ENCODE results near the gene CACNB4. TPM values are rescaled to one million over a fixed set of nuclear protein-coding genes. Genes with fewer than 3 reads are reported as not detected.

CACNB4 gene
- total RNA-seq, 1 experiment from 2014 or later = 1.00 TPM

GRCh38 chr2:151979694-151980093 lies 119.2 kb downstream of the CACNB4 start:
- Mint-ChIP-seq H3K27me3 (ENCODE audit: insufficient read depth, unreplicated experiment) (peaks cover 2% of the 10 kb centered on the region), H3K4me1 (ENCODE audit: low read depth, unreplicated experiment) (no peaks in the 10 kb centered on the region), H3K36me3 (ENCODE audit: insufficient read depth, unreplicated experiment) (no peaks in the 10 kb centered on the region), H3K27ac (ENCODE audit: unreplicated experiment) (no peak overlapping the region), H3K4me3 (ENCODE audit: unreplicated experiment) (no peak overlapping the region), H3K9me3 (ENCODE audit: unreplicated experiment) (peaks cover 9% of the 10 kb centered on the region)
- no peak for DNase-seq
- intact Hi-C loops (cut with micrococcal nuclease; ENCODE audit: unreplicated experiment) = no loop called here
- ChIA-PET POLR2A (interaction anchor here (0.8 kb wide), 1 partner anchor 99 kb away, joined by 6 read pairs; no protein-coding TSS in a partner anchor), CTCF (no interaction called here)
- no peaks in the 10 kb centered on the region; the same call in 1 of the 2 replicates for H3K27me3 ChIP-seq (replicated peaks; ENCODE audit: control insufficient read depth, insufficient read depth, low read length)
- no peak for TF ChIP-seq CTCF (IDR thresholded peaks at IDR 0.05; ENCODE audit: insufficient read depth in 1 of 2, low read depth in 1 of 2, low read length in 1 of 2, severe bottlenecking in 1 of 2, unreplicated experiment in 1 of 2)
- H3K9me3 ChIP-seq = 0 out of 2 replicates have a peak, but pooled peaks cover 9% of the 10 kb centered on the region
- H3K4me1 ChIP-seq = no peaks in the 10 kb centered on the region
- H3K36me3 ChIP-seq (ENCODE audit: control insufficient read depth, insufficient read depth, low read length) = no peaks in the 10 kb centered on the region
- no TSS peak for BruUV-seq (replicated peaks)
- H3K4me3 ChIP-seq (ENCODE audit: low read depth, low read length) = no peak overlapping the region

- no peak for TF ChIP-seq CTCF (IDR thresholded peaks at IDR 0.05; ENCODE audit: insufficient read depth in 1 of 2, low read depth in 1 of 2, low read length in 1 of 2, severe bottlenecking in 1 of 2, unreplicated experiment in 1 of 2)
- no peak overlapping the region for H3K4me3 ChIP-seq (ENCODE audit: low read depth, low read length)
- Mint-ChIP-seq H3K36me3 (ENCODE audit: insufficient read depth, unreplicated experiment) (no peaks in the 10 kb centered on the region), H3K4me3 (ENCODE audit: unreplicated experiment) (no peak overlapping the region), H3K27me3 (ENCODE audit: insufficient read depth, unreplicated experiment) (peaks cover 2% of the 10 kb centered on the region), H3K9me3 (ENCODE audit: unreplicated experiment) (peaks cover 9% of the 10 kb centered on the region), H3K4me1 (ENCODE audit: low read depth, unreplicated experiment) (no peaks in the 10 kb centered on the region), H3K27ac (ENCODE audit: unreplicated experiment) (no peak overlapping the region)
- ChIA-PET POLR2A (no interaction called here), CTCF (interaction anchor here (0.5 to 0.6 kb wide), 2 partner anchors 10 to 34 kb away, joined by 3 read pairs; no protein-coding TSS in a partner anchor)
- no peaks in the 10 kb centered on the region for H3K4me1 ChIP-seq
- no peaks in the 10 kb centered on the region for H3K36me3 ChIP-seq (ENCODE audit: control insufficient read depth, insufficient read depth, low read length)
- no peak for DNase-seq
- no TSS peak for BruUV-seq (replicated peaks)
- H3K27me3 ChIP-seq (replicated peaks; ENCODE audit: control insufficient read depth, insufficient read depth, low read length) = no peaks in the 10 kb centered on the region; the same call in 1 of the 2 replicates
- intact Hi-C loops (cut with micrococcal nuclease; ENCODE audit: unreplicated experiment) = no loop called here
- H3K9me3 ChIP-seq = 0 out of 2 replicates have a peak, but pooled peaks cover 9% of the 10 kb centered on the region
These were observed 120.1 kb downstream of the CACNB4 start for GRCh38 chr2:151978709-151979108.

- TF ChIP-seq CTCF (IDR thresholded peaks at IDR 0.05; ENCODE audit: insufficient read depth in 1 of 2, low read depth in 1 of 2, low read length in 1 of 2, severe bottlenecking in 1 of 2, unreplicated experiment in 1 of 2) = no peak
- ChIA-PET CTCF (no interaction called here), POLR2A (no interaction called here)
- intact Hi-C loops (cut with micrococcal nuclease; ENCODE audit: unreplicated experiment) = no loop called here
- Mint-ChIP-seq H3K27ac (ENCODE audit: unreplicated experiment) (no peak overlapping the region), H3K4me3 (ENCODE audit: unreplicated experiment) (no peak overlapping the region), H3K27me3 (ENCODE audit: insufficient read depth, unreplicated experiment) (peaks cover 2% of the 10 kb centered on the region), H3K4me1 (ENCODE audit: low read depth, unreplicated experiment) (no peaks in the 10 kb centered on the region), H3K36me3 (ENCODE audit: insufficient read depth, unreplicated experiment) (no peaks in the 10 kb centered on the region), H3K9me3 (ENCODE audit: unreplicated experiment) (peaks cover 9% of the 10 kb centered on the region)
- Histone ChIP-seq H3K27me3 (replicated peaks; ENCODE audit: control insufficient read depth, insufficient read depth, low read length) (no peaks in the 10 kb centered on the region; the same call in 1 of the 2 replicates), H3K4me3 (ENCODE audit: low read depth, low read length) (no peak overlapping the region), H3K36me3 (ENCODE audit: control insufficient read depth, insufficient read depth, low read length) (no peaks in the 10 kb centered on the region), H3K9me3 (0 out of 2 replicates have a peak, but pooled peaks cover under 1% of the 10 kb centered on the region), H3K4me1 (no peaks in the 10 kb centered on the region)
- no peak for DNase-seq
- BruUV-seq (replicated peaks) = no TSS peak
These were observed 121.2 kb downstream of the CACNB4 start for GRCh38 chr2:151977631-151978030.

Measured in Caco-2 (cell line).